Measurements from ENCODE around the gene RNF41.

The RNF41 gene

GRCh38 chr12:56242986-56243385 lies 21.3 kb upstream of the RNF41 start:
- DNase-seq (ENCODE audit: low spot score), result no peak
- TF ChIP-seq CTCF (IDR thresholded peaks at IDR 0.05; ENCODE audit: extremely low read depth, missing control alignments), result no peak

- no peak for DNase-seq (ENCODE audit: low spot score)
- TF ChIP-seq CTCF (IDR thresholded peaks at IDR 0.05; ENCODE audit: extremely low read depth, missing control alignments), result no peak
Observed at GRCh38 chr12:56241424-56242303, 19.9 kb upstream of the RNF41 start.

GRCh38 chr12:56237552-56237951 lies 15.8 kb upstream of the RNF41 start:
- DNase-seq (ENCODE audit: low spot score), result no peak
- no peak for TF ChIP-seq CTCF (IDR thresholded peaks at IDR 0.05; ENCODE audit: extremely low read depth, missing control alignments)

- TF ChIP-seq CTCF (IDR thresholded peaks at IDR 0.05; ENCODE audit: extremely low read depth, missing control alignments), result no peak
- DNase-seq (ENCODE audit: low spot score), result no peak
Observed at GRCh38 chr12:56236985-56237384, 15.3 kb upstream of the RNF41 start.

- DNase-seq (ENCODE audit: low spot score), result no peak
Observed at GRCh38 chr12:56236091-56236490, 14.4 kb upstream of the RNF41 start.

GRCh38 chr12:56234746-56235436 lies 13.2 kb upstream of the RNF41 start:
- DNase-seq (ENCODE audit: low spot score), result no peak
- no peak for TF ChIP-seq CTCF (IDR thresholded peaks at IDR 0.05; ENCODE audit: extremely low read depth, missing control alignments)

More at GRCh38 chr12:56236091-56236490, 14.4 kb upstream of the RNF41 start:
- TF ChIP-seq CTCF (IDR thresholded peaks at IDR 0.05; ENCODE audit: extremely low read depth, missing control alignments), result no peak

- no peak for TF ChIP-seq CTCF (IDR thresholded peaks at IDR 0.05; ENCODE audit: extremely low read depth, missing control alignments)
- DNase-seq (ENCODE audit: low spot score), result no peak
Observed at GRCh38 chr12:56231184-56231582, 9.5 kb upstream of the RNF41 start.
